GM21390 (cell line): ENCODE results near the gene SNRNP70.
"Not testable (repeated sequence)": the region's sequence is repeated elsewhere in the genome, so short reads cannot be mapped to it uniquely, and the experiment has no call there.

Source experiments
- ATAC-seq: cut with Tn5 transposase; IDR thresholded peaks from one replicate; pipeline ENCODE4 v1.9.1; 2021; ENCODE audit not compliant: unreplicated experiment

Gene SNRNP70

GRCh38 chr19:49141352-49141751 lies 56.1 kb downstream of the SNRNP70 start:
- no peak for ATAC-seq

GRCh38 chr19:49142866-49143335 lies 57.6 kb downstream of the SNRNP70 start:
- no peak for ATAC-seq

GRCh38 chr19:49145573-49146407 lies 60.5 kb downstream of the SNRNP70 start:
- no peak for ATAC-seq

- not testable (repeated sequence) for ATAC-seq
Observed at GRCh38 chr19:49146408-49146770, 61.1 kb downstream of the SNRNP70 start.

- ATAC-seq = no peak
Observed at GRCh38 chr19:49148044-49148682, 62.9 kb downstream of the SNRNP70 start.

GRCh38 chr19:49148784-49149651 lies 63.8 kb downstream of the SNRNP70 start:
- no peak for ATAC-seq

GRCh38 chr19:49149652-49150105 lies 64.4 kb downstream of the SNRNP70 start:
- ATAC-seq = no peak

- no peak for ATAC-seq
Observed at GRCh38 chr19:49150106-49150943, 65.1 kb downstream of the SNRNP70 start.

- no peak for ATAC-seq
Observed at GRCh38 chr19:49150944-49151243, 65.6 kb downstream of the SNRNP70 start.

- no peak for ATAC-seq
Observed at GRCh38 chr19:49151267-49152118, 66.2 kb downstream of the SNRNP70 start.

- no peak for ATAC-seq
Observed at GRCh38 chr19:49152119-49152550, 66.9 kb downstream of the SNRNP70 start.

GRCh38 chr19:49153167-49153809 lies 68.0 kb downstream of the SNRNP70 start:
- ATAC-seq = no peak

- no peak for ATAC-seq
Observed at GRCh38 chr19:49154279-49154678, 69.0 kb downstream of the SNRNP70 start.

- no peak for ATAC-seq
Observed at GRCh38 chr19:49155005-49155819, 70.0 kb downstream of the SNRNP70 start, which contains the start of gene HRC. TSS of gene HRC (minus strand) at chr19:49155396. CDS start at chr19:49155237, 159 bp downstream.

GRCh38 chr19:49155820-49156346 lies 70.6 kb downstream of the SNRNP70 start:
- no peak for ATAC-seq

- ATAC-seq = no peak
Observed at GRCh38 chr19:49157445-49158224, 72.4 kb downstream of the SNRNP70 start, which contains the start of gene TRPM4. TSS of gene TRPM4 (plus strand) at chr19:49157792. CDS start at chr19:49157867, 75 bp downstream.
